HUES64 (cell line): Measurements from ENCODE around the gene DYRK4.

ENCODE experiments used
- H3K27ac ChIP-seq: 2 replicates; pipeline ENCODE4 v1.7.0; 2013; ENCODE audit warnings: low read depth, low read length, inconsistent platforms
- H3K27me3 ChIP-seq: 2 replicates; pipeline ENCODE4 v1.6.1; 2013; ENCODE audit warnings: mild to moderate bottlenecking, low read length; ENCODE audit not compliant: insufficient read depth
- H3K36me3 ChIP-seq: 2 replicates; pipeline ENCODE4 v1.6.1; 2013; ENCODE audit warnings: mild to moderate bottlenecking, low read length; ENCODE audit not compliant: insufficient read depth
- H3K4me1 ChIP-seq: 2 replicates; pipeline ENCODE4 v1.6.1; 2013; ENCODE audit warnings: mild to moderate bottlenecking, low read length, moderate library complexity; ENCODE audit not compliant: insufficient read depth
- H3K4me3 ChIP-seq: 2 replicates; pipeline ENCODE4 v1.5.1; 2013; ENCODE audit warnings: mild to moderate bottlenecking, low read length, moderate library complexity
- H3K9ac ChIP-seq: 2 replicates; pipeline ENCODE4 v1.6.1; 2013; ENCODE audit warnings: mild to moderate bottlenecking, low read depth, low read length
- H3K9me3 ChIP-seq: 2 replicates; pipeline ENCODE4 v1.6.1; 2013; ENCODE audit warnings: low read depth, low read length; ENCODE audit not compliant: insufficient read depth
- WGBS: fragments of 150-250, 120-280 bp; methylation state at CpG from one replicate; pipeline ENCODE4 v1.1.7; 2013; ENCODE audit warnings: missing lambda C conversion rate; 5-methylcytosine and 5-hydroxymethylcytosine counted together

The DYRK4 gene

GRCh38 chr12:4589941-4590340 lies 27.9 kb downstream of the DYRK4 start:
- H3K4me1 ChIP-seq: no peaks in the 10 kb centered on the region
- no peak overlapping the region for H3K9ac ChIP-seq
- H3K4me3 ChIP-seq: no peak overlapping the region
- H3K36me3 ChIP-seq: no peaks in the 10 kb centered on the region
- H3K9me3 ChIP-seq: no peaks in the 10 kb centered on the region
- H3K27ac ChIP-seq: no peak overlapping the region
- no peaks in the 10 kb centered on the region for H3K27me3 ChIP-seq
- 83% methylated on average over 2 of the region's 2 CpGs for WGBS

DNA sequence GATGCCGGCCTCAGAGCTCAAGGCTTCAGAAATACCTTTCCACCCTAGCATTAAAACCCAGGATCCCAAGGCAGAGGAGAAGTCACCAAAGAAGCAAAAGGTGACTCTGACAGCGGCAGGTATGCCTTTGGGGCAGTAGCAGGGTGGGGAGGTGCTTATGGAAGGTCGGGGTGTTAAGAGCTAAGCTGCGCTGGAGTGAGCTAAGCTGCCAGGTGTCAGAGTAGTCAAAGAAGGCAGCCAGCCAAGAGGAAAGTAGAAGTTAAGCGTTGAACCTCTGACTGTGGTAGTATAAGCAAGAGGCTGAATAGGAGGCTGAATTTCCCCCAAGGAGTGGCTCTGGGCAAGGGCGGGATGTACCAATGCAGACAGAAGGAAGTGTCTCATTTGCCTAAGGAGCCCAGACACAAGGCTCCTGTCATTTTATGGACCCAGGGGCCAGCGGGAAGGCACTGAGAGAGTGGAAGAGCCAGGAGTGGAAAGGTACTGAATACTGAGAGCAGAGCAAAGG lies 29.2 kb downstream of the DYRK4 start:
- no peak overlapping the region for H3K9ac ChIP-seq
- no peaks in the 10 kb centered on the region for H3K27me3 ChIP-seq
- H3K4me1 ChIP-seq: no peaks in the 10 kb centered on the region
- no peaks in the 10 kb centered on the region for H3K36me3 ChIP-seq
- no peak overlapping the region for H3K27ac ChIP-seq
- WGBS: 89% methylated on average over 7 of the region's 7 CpGs
- H3K9me3 ChIP-seq: no peaks in the 10 kb centered on the region
- no peak overlapping the region for H3K4me3 ChIP-seq

DNA sequence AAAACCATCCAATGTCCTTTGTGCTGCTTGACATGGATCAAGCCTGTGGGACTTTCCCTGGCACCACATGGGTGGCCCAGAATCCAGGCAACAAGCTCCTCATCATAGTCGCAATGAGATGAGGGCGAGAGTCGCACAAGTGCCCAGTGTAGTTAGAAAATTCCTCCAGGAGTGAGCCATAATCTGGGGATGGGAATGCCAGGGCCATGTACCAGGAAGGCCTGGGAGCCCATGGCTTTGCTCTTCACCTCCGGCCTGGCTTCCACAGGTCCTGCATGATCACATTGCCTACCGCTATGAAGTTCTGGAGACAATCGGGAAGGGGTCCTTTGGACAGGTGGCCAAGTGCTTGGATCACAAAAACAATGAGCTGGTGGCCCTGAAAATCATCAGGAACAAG lies 33.9 kb downstream of the DYRK4 start:
- no peaks in the 10 kb centered on the region for H3K27me3 ChIP-seq
- H3K9me3 ChIP-seq: no peaks in the 10 kb centered on the region

GRCh38 chr12:4603421-4603820 lies 41.4 kb downstream of the DYRK4 start:
- Histone ChIP-seq H3K27me3 (0 out of 2 replicates have a peak, but pooled peaks cover 5% of the 10 kb centered on the region), H3K4me1 (peaks cover 7% of the 10 kb centered on the region; the same call in 1 of the 2 replicates), H3K4me3 (no peak overlapping the region), H3K36me3 (no peaks in the 10 kb centered on the region), H3K27ac (no peak overlapping the region), H3K9ac (no peak overlapping the region), H3K9me3 (no peaks in the 10 kb centered on the region)
- 77% methylated on average over 7 of the region's 7 CpGs for whole genome bisulfite sequencing

More for the DNA sequence above, 33.9 kb downstream of the DYRK4 start:
- Histone ChIP-seq H3K4me1 (no peaks in the 10 kb centered on the region), H3K4me3 (no peak overlapping the region), H3K27ac (no peak overlapping the region), H3K9ac (no peak overlapping the region), H3K36me3 (no peaks in the 10 kb centered on the region)
- 96% methylated on average over 6 of the region's 6 CpGs for WGBS

- Histone ChIP-seq H3K27ac (no peak overlapping the region), H3K27me3 (0 out of 2 replicates have a peak, but pooled peaks cover 5% of the 10 kb centered on the region), H3K9me3 (no peaks in the 10 kb centered on the region), H3K4me1 (peaks cover 7% of the 10 kb centered on the region; the same call in 1 of the 2 replicates), H3K36me3 (no peaks in the 10 kb centered on the region), H3K9ac (no peak overlapping the region), H3K4me3 (no peak overlapping the region)
- WGBS: 29% methylated on average over 1 of the region's 1 CpG
These were observed 41.9 kb downstream of the DYRK4 start for GRCh38 chr12:4603946-4604345.

- Histone ChIP-seq H3K4me1 (peaks cover 7% of the 10 kb centered on the region; the same call in 1 of the 2 replicates), H3K4me3 (peak overlapping the region; percentile 92), H3K9me3 (no peaks in the 10 kb centered on the region), H3K27ac (no peak overlapping the region), H3K27me3 (0 out of 2 replicates have a peak, but pooled peaks cover 5% of the 10 kb centered on the region), H3K9ac (peak overlapping the region; percentile 81), H3K36me3 (no peaks in the 10 kb centered on the region)
- WGBS: 3% methylated on average over 23 of the region's 25 CpGs
These were observed 42.7 kb downstream of the DYRK4 start for GRCh38 chr12:4604684-4605193.

DNA sequence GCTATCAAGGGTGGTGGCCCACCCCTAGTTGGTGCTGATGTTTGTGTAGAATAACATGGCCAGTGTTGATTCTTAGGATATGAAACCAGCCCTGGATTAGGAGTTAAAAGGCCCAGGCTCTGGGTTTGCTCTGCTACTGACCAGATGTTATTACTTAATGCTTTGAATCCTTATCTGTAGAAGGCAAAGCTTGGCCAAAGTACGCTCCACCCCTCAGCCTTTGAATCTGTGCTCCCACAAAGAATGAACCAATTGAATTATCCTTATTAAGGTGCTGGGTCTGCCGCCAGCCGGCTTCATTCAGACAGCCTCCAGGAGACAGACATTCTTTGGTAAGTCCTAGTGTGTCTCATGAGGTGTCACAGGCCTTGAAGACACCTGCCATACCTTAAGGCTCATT lies 45.0 kb downstream of the DYRK4 start:
- peaks cover 7% of the 10 kb centered on the region for H3K4me1 ChIP-seq
- H3K9me3 ChIP-seq: no peaks in the 10 kb centered on the region
- H3K4me3 ChIP-seq: no peak overlapping the region
- peaks cover 12% of the 10 kb centered on the region for H3K36me3 ChIP-seq
- WGBS: 94% methylated on average over 3 of the region's 3 CpGs
- 0 out of 2 replicates have a peak, but pooled peaks cover 5% of the 10 kb centered on the region for H3K27me3 ChIP-seq
- no peak overlapping the region for H3K9ac ChIP-seq
- H3K27ac ChIP-seq: no peak overlapping the region

GRCh38 chr12:4609071-4609470 lies 47.1 kb downstream of the DYRK4 start:
- Histone ChIP-seq H3K27ac (no peak overlapping the region), H3K4me1 (peaks cover 7% of the 10 kb centered on the region), H3K27me3 (no peaks in the 10 kb centered on the region), H3K4me3 (no peak overlapping the region), H3K36me3 (peaks cover 29% of the 10 kb centered on the region), H3K9ac (no peak overlapping the region), H3K9me3 (no peaks in the 10 kb centered on the region)
- 93% methylated on average over 7 of the region's 9 CpGs for WGBS

- H3K27ac ChIP-seq: no peak overlapping the region
- peaks cover 38% of the 10 kb centered on the region for H3K36me3 ChIP-seq
- peaks cover 4% of the 10 kb centered on the region for H3K4me1 ChIP-seq
- no peaks in the 10 kb centered on the region for H3K27me3 ChIP-seq
- 89% methylated on average over 2 of the region's 4 CpGs for WGBS
- no peak overlapping the region for H3K9ac ChIP-seq
- H3K9me3 ChIP-seq: no peaks in the 10 kb centered on the region
- no peak overlapping the region for H3K4me3 ChIP-seq
These were observed 48.5 kb downstream of the DYRK4 start for GRCh38 chr12:4610481-4610880.

GRCh38 chr12:4615667-4616066 lies 53.7 kb downstream of the DYRK4 start:
- Histone ChIP-seq H3K27ac (no peak overlapping the region), H3K27me3 (no peaks in the 10 kb centered on the region), H3K9me3 (no peaks in the 10 kb centered on the region), H3K4me1 (no peaks in the 10 kb centered on the region), H3K4me3 (no peak overlapping the region), H3K36me3 (peaks cover 36% of the 10 kb centered on the region), H3K9ac (no peak overlapping the region)
- 94% methylated on average over 9 of the region's 9 CpGs for WGBS

DNA sequence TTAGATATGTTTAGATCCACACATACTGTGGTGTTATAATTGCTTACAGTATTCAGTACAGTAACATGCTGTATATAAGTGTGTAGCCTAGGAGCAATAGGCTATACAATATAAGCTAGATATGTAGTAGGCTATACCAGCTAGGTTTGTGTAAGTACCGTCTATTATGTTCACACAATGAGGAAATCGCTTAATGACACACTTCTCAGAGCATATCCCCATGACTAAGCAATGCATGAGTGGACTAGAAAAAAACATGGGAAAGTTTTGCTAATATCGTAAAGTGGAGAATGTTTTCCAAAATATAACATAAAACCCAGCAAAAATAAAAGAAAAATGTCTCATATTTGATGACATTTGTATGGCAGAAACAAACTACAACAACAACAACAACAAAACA lies 59.5 kb downstream of the DYRK4 start:
- Histone ChIP-seq H3K9ac (no peak overlapping the region), H3K4me1 (no peaks in the 10 kb centered on the region), H3K36me3 (no peaks in the 10 kb centered on the region), H3K27ac (no peak overlapping the region), H3K9me3 (no peaks in the 10 kb centered on the region), H3K27me3 (no peaks in the 10 kb centered on the region), H3K4me3 (no peak overlapping the region)
- 94% methylated on average over 2 of the region's 3 CpGs for whole genome bisulfite sequencing

GRCh38 chr12:4626543-4626942 lies 64.5 kb downstream of the DYRK4 start:
- Histone ChIP-seq H3K36me3 (no peaks in the 10 kb centered on the region), H3K27me3 (no peaks in the 10 kb centered on the region), H3K27ac (no peak overlapping the region), H3K4me1 (peaks cover 20% of the 10 kb centered on the region), H3K9ac (no peak overlapping the region), H3K4me3 (no peak overlapping the region), H3K9me3 (peaks cover 10% of the 10 kb centered on the region)
- 94% methylated on average over 5 of the region's 5 CpGs for WGBS
